Measurements from ENCODE around the gene IL36B.

IL36B gene

GRCh38 chr2:113013336-113013661 is 39.4 kb downstream of the IL36B start:
- FAIRE-seq = no peak
- DNase-seq (ENCODE audit: extremely low spot score, insufficient read length, low read depth) = no peak

GRCh38 chr2:113012436-113013335 is 40.0 kb downstream of the IL36B start:
- FAIRE-seq = no peak
- DNase-seq (ENCODE audit: extremely low spot score, insufficient read length, low read depth) = no peak

- DNase-seq (ENCODE audit: extremely low spot score, insufficient read length, low read depth) = no peak
- FAIRE-seq = no peak
Measured at GRCh38 chr2:113011108-113011507, 41.6 kb downstream of the IL36B start.

- no peak for FAIRE-seq
- no peak for DNase-seq (ENCODE audit: extremely low spot score, insufficient read length, low read depth)
Measured at GRCh38 chr2:113010088-113010487, 42.6 kb downstream of the IL36B start.

- DNase-seq (ENCODE audit: extremely low spot score, insufficient read length, low read depth) (no peak), FAIRE-seq (no peak)
Measured at GRCh38 chr2:113009622-113010021, 43.0 kb downstream of the IL36B start.

GRCh38 chr2:113007250-113007649 is 45.4 kb downstream of the IL36B start:
- no peak for FAIRE-seq
- DNase-seq (ENCODE audit: extremely low spot score, insufficient read length, low read depth) = no peak

GRCh38 chr2:113005030-113005509 is 47.6 kb downstream of the IL36B start, which contains the start of gene IL36A:
Gene IL36A, plus strand, starts transcription at chr2:113005459. Its CDS starts 413 bp downstream, at chr2:113005872.
- DNase-seq (ENCODE audit: extremely low spot score, insufficient read length, low read depth) (no peak), FAIRE-seq (no peak)

GRCh38 chr2:113002677-113003076 is 50.0 kb downstream of the IL36B start:
- FAIRE-seq (no peak), DNase-seq (ENCODE audit: extremely low spot score, insufficient read length, low read depth) (no peak)

GRCh38 chr2:113000436-113000835 is 52.2 kb downstream of the IL36B start:
- no peak for FAIRE-seq
- DNase-seq (ENCODE audit: extremely low spot score, insufficient read length, low read depth) = no peak

- DNase-seq (ENCODE audit: extremely low spot score, insufficient read length, low read depth) = no peak
- no peak for FAIRE-seq
Measured at GRCh38 chr2:112997151-112997550, 55.5 kb downstream of the IL36B start.

GRCh38 chr2:112996635-112997034 is 56.0 kb downstream of the IL36B start:
- DNase-seq (ENCODE audit: extremely low spot score, insufficient read length, low read depth) (no peak), FAIRE-seq (no peak)

GRCh38 chr2:112995346-112995920 is 57.2 kb downstream of the IL36B start:
- FAIRE-seq (no peak), DNase-seq (ENCODE audit: extremely low spot score, insufficient read length, low read depth) (no peak)

- DNase-seq (ENCODE audit: extremely low spot score, insufficient read length, low read depth) (no peak), FAIRE-seq (no peak)
Measured at GRCh38 chr2:112994648-112995047, 58.0 kb downstream of the IL36B start.

- FAIRE-seq (no peak), DNase-seq (ENCODE audit: extremely low spot score, insufficient read length, low read depth) (no peak)
Measured at GRCh38 chr2:112993831-112994230, 58.8 kb downstream of the IL36B start.

- DNase-seq (ENCODE audit: extremely low spot score, insufficient read length, low read depth) (no peak), FAIRE-seq (no peak)
Measured at GRCh38 chr2:112989611-112990010, 63.1 kb downstream of the IL36B start.

- FAIRE-seq (no peak), DNase-seq (ENCODE audit: extremely low spot score, insufficient read length, low read depth) (no peak)
Measured at GRCh38 chr2:112985090-112985489, 67.6 kb downstream of the IL36B start.

- DNase-seq (ENCODE audit: extremely low spot score, insufficient read length, low read depth) (no peak), FAIRE-seq (no peak)
Measured at GRCh38 chr2:112980537-112980936, 72.1 kb downstream of the IL36B start.

GRCh38 chr2:112979731-112980130 is 72.9 kb downstream of the IL36B start:
- FAIRE-seq (no peak), DNase-seq (ENCODE audit: extremely low spot score, insufficient read length, low read depth) (no peak)

GRCh38 chr2:112977559-112978056 is 75.1 kb downstream of the IL36B start, which contains the start of gene IL36G:
Gene IL36G, plus strand, starts transcription at chr2:112978006. Its CDS starts 633 bp downstream, at chr2:112978639.
- DNase-seq (ENCODE audit: extremely low spot score, insufficient read length, low read depth) (no peak), FAIRE-seq (no peak)
